Mesendoderm (in vitro differentiated cells): ENCODE measurements around the gene TRDN.
"Not testable (repeated sequence)": the region's sequence is repeated elsewhere in the genome, so short reads cannot be mapped to it uniquely, and the experiment has no call there.

ENCODE experiments used
- DNase-seq: peaks from one replicate; pipeline ENCODE4 v3.0.0; 2013
- H2AK5ac ChIP-seq: 2 replicates; pipeline ENCODE4 v1.6.1; 2013; ENCODE audit warnings: low read length, inconsistent platforms
- H2BK120ac ChIP-seq: 2 replicates; pipeline ENCODE4 v1.6.1; 2013; ENCODE audit warnings: low read depth, mild to moderate bottlenecking, low read length, moderate library complexity, mixed read lengths
- H2BK15ac ChIP-seq: replicated peaks from 2 replicates; pipeline ENCODE4 v1.6.1; 2013; ENCODE audit warnings: low read depth, mild to moderate bottlenecking, moderate library complexity
- H2BK5ac ChIP-seq: 2 replicates; pipeline ENCODE4 v1.6.1; 2013; ENCODE audit warnings: low read length, inconsistent platforms
- H3K18ac ChIP-seq: 2 replicates; pipeline ENCODE4 v1.6.1; 2013; ENCODE audit warnings: mild to moderate bottlenecking, low read length, mixed read lengths
- H3K23ac ChIP-seq: one replicate; pipeline ENCODE4 v1.6.1; 2013; ENCODE audit warnings: low read length
- H3K27ac ChIP-seq: 2 replicates; pipeline ENCODE4 v1.5.1; 2013; ENCODE audit warnings: low read depth, mild to moderate bottlenecking, inconsistent platforms, low read length, moderate library complexity
- H3K27me3 ChIP-seq: 2 replicates; pipeline ENCODE4 v1.6.1; 2013; ENCODE audit warnings: low read length, control low read depth, mild to moderate bottlenecking, inconsistent platforms; ENCODE audit not compliant: insufficient read depth, poor library complexity
- H3K36me3 ChIP-seq: 2 replicates; pipeline ENCODE4 v1.6.1; 2013; ENCODE audit warnings: low read length, inconsistent platforms; ENCODE audit not compliant: control insufficient read depth, insufficient read depth
- H3K4ac ChIP-seq: one replicate; pipeline ENCODE4 v1.6.1; 2013; ENCODE audit warnings: low read depth, mild to moderate bottlenecking, low read length, moderate library complexity
- H3K4me1 ChIP-seq: 2 replicates; pipeline ENCODE4 v1.6.1; 2013; ENCODE audit warnings: low read depth, low read length, inconsistent platforms; ENCODE audit not compliant: control insufficient read depth
- H3K4me2 ChIP-seq: 2 replicates; pipeline ENCODE4 v1.6.1; 2013; ENCODE audit warnings: low read length
- H3K4me3 ChIP-seq: 2 replicates; pipeline ENCODE4 v1.5.1; 2013; ENCODE audit warnings: mild to moderate bottlenecking, low read length
- H3K56ac ChIP-seq: one replicate; pipeline ENCODE4 v1.6.1; 2013; ENCODE audit warnings: low read length
- H3K79me1 ChIP-seq: 2 replicates; pipeline ENCODE4 v1.6.1; 2013; ENCODE audit warnings: low read length, inconsistent platforms
- H3K79me2 ChIP-seq: 2 replicates; pipeline ENCODE4 v1.6.1; 2013; ENCODE audit warnings: mild to moderate bottlenecking, low read length; ENCODE audit not compliant: control insufficient read depth, insufficient read depth
- H3K9ac ChIP-seq: 2 replicates; pipeline ENCODE4 v1.6.1; 2013; ENCODE audit warnings: low read length, inconsistent platforms
- H4K5ac ChIP-seq: one replicate; pipeline ENCODE4 v1.6.1; 2013; ENCODE audit warnings: low read length
- H4K8ac ChIP-seq: one replicate; pipeline ENCODE4 v1.6.1; 2013; ENCODE audit warnings: low read depth, mild to moderate bottlenecking, control low read depth, low read length, moderate library complexity
- WGBS: extraction: QIAGEN DNeasy Blood & Tissue Kit; methylation state at CpG from one replicate; pipeline ENCODE4 v1.1.7; 2013; ENCODE audit warnings: low lambda C conversion rate, missing lambda C conversion rate; ENCODE audit not compliant: insufficient coverage; ENCODE audit errors: extremely low coverage; 5-methylcytosine and 5-hydroxymethylcytosine counted together

Gene TRDN

GRCh38 chr6:123458218-123458617, 178.5 kb downstream of the TRDN start:
- H3K56ac ChIP-seq = no peak overlapping the region
- no CpG with 5 or more reads among the region's 1 CpG for WGBS
- H3K9ac ChIP-seq = no peak overlapping the region
- no peak overlapping the region for H4K5ac ChIP-seq
- no peak for DNase-seq
- no peak overlapping the region for H3K4me2 ChIP-seq
- H3K79me2 ChIP-seq = no peaks in the 10 kb centered on the region
- H2BK120ac ChIP-seq = no peak overlapping the region
- no peak overlapping the region for H3K4me3 ChIP-seq
- no peaks in the 10 kb centered on the region for H3K36me3 ChIP-seq
- no peak overlapping the region for H3K27ac ChIP-seq
- no peak overlapping the region for H3K23ac ChIP-seq
- no peak overlapping the region for H4K8ac ChIP-seq
- H3K4ac ChIP-seq = no peak overlapping the region
- H2BK15ac ChIP-seq = no peak overlapping the region
- no peak overlapping the region for H3K18ac ChIP-seq
- no peak overlapping the region for H2AK5ac ChIP-seq
- H3K4me1 ChIP-seq = no peaks in the 10 kb centered on the region
- H3K27me3 ChIP-seq = no peaks in the 10 kb centered on the region
- H3K79me1 ChIP-seq = no peaks in the 10 kb centered on the region
- H2BK5ac ChIP-seq = no peak overlapping the region

GRCh38 chr6:123456836-123457235, 179.9 kb downstream of the TRDN start:
- no peak overlapping the region for H2BK5ac ChIP-seq
- H2BK15ac ChIP-seq = no peak overlapping the region
- no peak overlapping the region for H4K8ac ChIP-seq
- H3K4me3 ChIP-seq = no peak overlapping the region
- no peak overlapping the region for H4K5ac ChIP-seq
- no peak overlapping the region for H3K23ac ChIP-seq
- no peaks in the 10 kb centered on the region for H3K79me1 ChIP-seq
- H3K79me2 ChIP-seq = no peaks in the 10 kb centered on the region
- no peak overlapping the region for H3K4ac ChIP-seq
- H3K4me2 ChIP-seq = no peak overlapping the region
- H3K56ac ChIP-seq = no peak overlapping the region
- H3K4me1 ChIP-seq = no peaks in the 10 kb centered on the region
- H2BK120ac ChIP-seq = no peak overlapping the region
- H2AK5ac ChIP-seq = no peak overlapping the region
- no peak for DNase-seq
- no peak overlapping the region for H3K18ac ChIP-seq
- no peaks in the 10 kb centered on the region for H3K36me3 ChIP-seq
- no peaks in the 10 kb centered on the region for H3K27me3 ChIP-seq
- no CpG with 5 or more reads among the region's 3 CpGs for WGBS
- H3K9ac ChIP-seq = no peak overlapping the region
- no peak overlapping the region for H3K27ac ChIP-seq

- no peak overlapping the region for H2AK5ac ChIP-seq
- DNase-seq = no peak
- H3K18ac ChIP-seq = no peak overlapping the region
- no peak overlapping the region for H3K4me2 ChIP-seq
- no peaks in the 10 kb centered on the region for H3K4me1 ChIP-seq
- no peaks in the 10 kb centered on the region for H3K27me3 ChIP-seq
- no peak overlapping the region for H4K5ac ChIP-seq
- H3K4ac ChIP-seq = no peak overlapping the region
- no peak overlapping the region for H3K56ac ChIP-seq
- no peak overlapping the region for H3K27ac ChIP-seq
- no peak overlapping the region for H2BK15ac ChIP-seq
- no peaks in the 10 kb centered on the region for H3K79me2 ChIP-seq
- no peak overlapping the region for H2BK5ac ChIP-seq
- no peak overlapping the region for H3K23ac ChIP-seq
- no peak overlapping the region for H3K4me3 ChIP-seq
- H3K79me1 ChIP-seq = no peaks in the 10 kb centered on the region
- WGBS = no CpG with 5 or more reads among the region's 3 CpGs
- no peaks in the 10 kb centered on the region for H3K36me3 ChIP-seq
- H3K9ac ChIP-seq = no peak overlapping the region
- H4K8ac ChIP-seq = no peak overlapping the region
- H2BK120ac ChIP-seq = no peak overlapping the region
Observed at GRCh38 chr6:123454448-123454847, 182.3 kb downstream of the TRDN start.

- not testable (repeated sequence) for H3K4me2 ChIP-seq, H3K27me3 ChIP-seq, H4K8ac ChIP-seq, H4K5ac ChIP-seq, H3K18ac ChIP-seq, H2AK5ac ChIP-seq, H3K36me3 ChIP-seq, DNase-seq, H3K4me3 ChIP-seq, H2BK15ac ChIP-seq, H2BK120ac ChIP-seq, H3K4ac ChIP-seq, H3K9ac ChIP-seq, H2BK5ac ChIP-seq, H3K79me2 ChIP-seq, H3K23ac ChIP-seq, H3K27ac ChIP-seq, H3K4me1 ChIP-seq, H3K79me1 ChIP-seq, H3K56ac ChIP-seq
Observed at GRCh38 chr6:123453071-123453470, 183.7 kb downstream of the TRDN start.

- Histone ChIP-seq H3K4me1 (no peaks in the 10 kb centered on the region), H3K4me3 (no peak overlapping the region), H3K56ac (no peak overlapping the region), H4K8ac (no peak overlapping the region), H3K79me2 (no peaks in the 10 kb centered on the region), H3K27ac (no peak overlapping the region), H2AK5ac (no peak overlapping the region), H3K18ac (no peak overlapping the region), H3K23ac (no peak overlapping the region), H2BK15ac (no peak overlapping the region), H2BK5ac (no peak overlapping the region), H3K9ac (no peak overlapping the region), H3K4ac (no peak overlapping the region), H4K5ac (no peak overlapping the region), H3K27me3 (no peaks in the 10 kb centered on the region), H3K79me1 (no peaks in the 10 kb centered on the region), H3K4me2 (no peak overlapping the region), H2BK120ac (no peak overlapping the region), H3K36me3 (no peaks in the 10 kb centered on the region)
- peak; percentile 9 for DNase-seq
- no CpG with 5 or more reads among the region's 7 CpGs for WGBS
Observed at GRCh38 chr6:123448306-123448884, 188.4 kb downstream of the TRDN start.

GRCh38 chr6:123447315-123447937, 189.3 kb downstream of the TRDN start:
- no peak overlapping the region for H2BK120ac ChIP-seq
- H3K56ac ChIP-seq = no peak overlapping the region
- no CpG with 5 or more reads among the region's 4 CpGs for WGBS
- no peak overlapping the region for H2BK15ac ChIP-seq
- DNase-seq = no peak
- H3K23ac ChIP-seq = no peak overlapping the region
- H3K79me2 ChIP-seq = no peaks in the 10 kb centered on the region
- H3K18ac ChIP-seq = no peak overlapping the region
- no peak overlapping the region for H2BK5ac ChIP-seq
- H3K4me1 ChIP-seq = no peaks in the 10 kb centered on the region
- H3K79me1 ChIP-seq = no peaks in the 10 kb centered on the region
- H4K8ac ChIP-seq = no peak overlapping the region
- H3K36me3 ChIP-seq = no peaks in the 10 kb centered on the region
- no peak overlapping the region for H3K4me3 ChIP-seq
- H3K4me2 ChIP-seq = no peak overlapping the region
- H3K27me3 ChIP-seq = no peaks in the 10 kb centered on the region
- H3K27ac ChIP-seq = no peak overlapping the region
- H4K5ac ChIP-seq = no peak overlapping the region
- no peak overlapping the region for H2AK5ac ChIP-seq
- H3K4ac ChIP-seq = no peak overlapping the region
- no peak overlapping the region for H3K9ac ChIP-seq
